ENCODE results near the gene DPP3.
"Not testable (repeated sequence)": the region's sequence is repeated elsewhere in the genome, so short reads cannot be mapped to it uniquely, and the experiment has no call there.

DPP3 gene

GRCh38 chr11:66539170-66539869 lies 59.1 kb downstream of the DPP3 start:
- no peak for DNase-seq

GRCh38 chr11:66539870-66540213 lies 59.6 kb downstream of the DPP3 start:
- no peak for DNase-seq

- not testable (repeated sequence) for DNase-seq
These were observed 60.4 kb downstream of the DPP3 start for GRCh38 chr11:66540598-66540997.

- no peak for DNase-seq
These were observed 61.7 kb downstream of the DPP3 start for GRCh38 chr11:66541892-66542291.

- DNase-seq: no peak
These were observed 62.1 kb downstream of the DPP3 start for GRCh38 chr11:66542362-66542761.

- DNase-seq: no peak
These were observed 63.3 kb downstream of the DPP3 start for GRCh38 chr11:66543263-66544107.

- not testable (repeated sequence) for DNase-seq
These were observed 64.7 kb downstream of the DPP3 start for GRCh38 chr11:66544952-66545351.

GRCh38 chr11:66545701-66546367 lies 65.6 kb downstream of the DPP3 start, which contains the start of gene ZDHHC24:
ZDHHC24 (minus strand) TSS chr11:66546048; CDS start chr11:66546003, 45 bp downstream.
- DNase-seq: peak; percentile 81

GRCh38 chr11:66546368-66546965 lies 66.2 kb downstream of the DPP3 start, which contains the start of gene ACTN3:
ACTN3 (plus strand) TSS chr11:66546903; CDS start chr11:66546938, 35 bp downstream.
- no peak for DNase-seq

GRCh38 chr11:66546966-66547661 lies 66.9 kb downstream of the DPP3 start:
- no peak for DNase-seq

- DNase-seq: no peak
These were observed 67.4 kb downstream of the DPP3 start for GRCh38 chr11:66547662-66548009.

- no peak for DNase-seq
These were observed 67.8 kb downstream of the DPP3 start for GRCh38 chr11:66548041-66548440.

GRCh38 chr11:66548774-66549630 lies 68.8 kb downstream of the DPP3 start:
- no peak for DNase-seq

GRCh38 chr11:66549696-66550095 lies 69.5 kb downstream of the DPP3 start:
- DNase-seq: no peak

- no peak for DNase-seq
These were observed 70.7 kb downstream of the DPP3 start for GRCh38 chr11:66550887-66551286.

- no peak for DNase-seq
These were observed 74.4 kb downstream of the DPP3 start for GRCh38 chr11:66554602-66555001.

- no peak for DNase-seq
These were observed 75.2 kb downstream of the DPP3 start for GRCh38 chr11:66555416-66555815.

GRCh38 chr11:66556086-66556485 lies 75.9 kb downstream of the DPP3 start:
- DNase-seq: peak; percentile 42

- DNase-seq: no peak
These were observed 77.6 kb downstream of the DPP3 start for GRCh38 chr11:66557733-66558326.
